Right atrium auricular region (tissue), 2 donors: ENCODE data around the gene SBK3. TPM values are rescaled to one million over a fixed set of nuclear protein-coding genes. Genes with fewer than 3 reads are reported as not detected.

Experiments
- DNase-seq: peaks from one replicate; pipeline ENCODE4 v3.0.0-alpha.2; 2019; ENCODE audit warnings: low spot score
- H3K27ac ChIP-seq, 2 donors: fragments of 200-600 bp; sonication (generic); 1 replicate in 1 of 2; 2 replicates in 1 of 2; pipeline ENCODE4 v1.5.1; 2016 to 2019
- H3K27me3 ChIP-seq, 2 donors: fragments of 200-600 bp; sonication (generic); one replicate each; pipeline versions ENCODE4 v1.5.1 to v1.6.0; 2017 to 2019
- H3K36me3 ChIP-seq: fragments of 200-600 bp; sonication (generic); one replicate; pipeline ENCODE4 v1.5.1; 2016
- H3K4me1 ChIP-seq, 2 donors: fragments of 200-600 bp; sonication (generic); one replicate each; pipeline versions ENCODE4 v1.5.1 to v1.6.0; 2017 to 2019
- H3K4me3 ChIP-seq, 2 donors: fragments of 200-600 bp; sonication (generic); 1 replicate in 1 of 2; 2 replicates in 1 of 2; pipeline ENCODE4 v1.5.1; 2017 to 2019; ENCODE audit warnings: mild to moderate bottlenecking in 1 of 2, moderate library complexity in 1 of 2
- H3K9me3 ChIP-seq, 2 donors: fragments of 200-600 bp; sonication (generic); one replicate each; pipeline ENCODE4 v1.5.1; 2019
- total RNA-seq, 2 donors: library from RNA; depleted of rRNA; stranded (reverse); fragments of >200 nt; gene quantifications; one replicate each; pipeline ENCODE4 v1.1.0, GENCODE V29; 2016
- TF ChIP-seq, protein P1 (sequence below), 2 donors: fragments of 200-600 bp; sonication (generic); IDR thresholded peaks; one replicate each; pipeline ENCODE4 v1.5.1; 2019; ENCODE audit warnings: antibody characterized with exemption in 2 of 2

SBK3 gene
- total RNA-seq, 2 donors from 2014 or later: 97.5 to 103 TPM

GRCh38 chr19:55559684-55560083 is 14.3 kb upstream of the SBK3 start:
- Histone ChIP-seq H3K36me3 (no peaks in the 10 kb centered on the region), H3K4me1 (no peaks in the 10 kb centered on the region), H3K27me3 (no peaks in the 10 kb centered on the region), H3K4me3 (no peak overlapping the region), H3K27ac (no peak overlapping the region), H3K9me3 (no peaks in the 10 kb centered on the region)
- TF ChIP-seq, protein P1, sequence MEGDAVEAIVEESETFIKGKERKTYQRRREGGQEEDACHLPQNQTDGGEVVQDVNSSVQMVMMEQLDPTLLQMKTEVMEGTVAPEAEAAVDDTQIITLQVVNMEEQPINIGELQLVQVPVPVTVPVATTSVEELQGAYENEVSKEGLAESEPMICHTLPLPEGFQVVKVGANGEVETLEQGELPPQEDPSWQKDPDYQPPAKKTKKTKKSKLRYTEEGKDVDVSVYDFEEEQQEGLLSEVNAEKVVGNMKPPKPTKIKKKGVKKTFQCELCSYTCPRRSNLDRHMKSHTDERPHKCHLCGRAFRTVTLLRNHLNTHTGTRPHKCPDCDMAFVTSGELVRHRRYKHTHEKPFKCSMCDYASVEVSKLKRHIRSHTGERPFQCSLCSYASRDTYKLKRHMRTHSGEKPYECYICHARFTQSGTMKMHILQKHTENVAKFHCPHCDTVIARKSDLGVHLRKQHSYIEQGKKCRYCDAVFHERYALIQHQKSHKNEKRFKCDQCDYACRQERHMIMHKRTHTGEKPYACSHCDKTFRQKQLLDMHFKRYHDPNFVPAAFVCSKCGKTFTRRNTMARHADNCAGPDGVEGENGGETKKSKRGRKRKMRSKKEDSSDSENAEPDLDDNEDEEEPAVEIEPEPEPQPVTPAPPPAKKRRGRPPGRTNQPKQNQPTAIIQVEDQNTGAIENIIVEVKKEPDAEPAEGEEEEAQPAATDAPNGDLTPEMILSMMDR (IDR thresholded peaks at IDR 0.05): no peak
- no peak for DNase-seq

DNA sequence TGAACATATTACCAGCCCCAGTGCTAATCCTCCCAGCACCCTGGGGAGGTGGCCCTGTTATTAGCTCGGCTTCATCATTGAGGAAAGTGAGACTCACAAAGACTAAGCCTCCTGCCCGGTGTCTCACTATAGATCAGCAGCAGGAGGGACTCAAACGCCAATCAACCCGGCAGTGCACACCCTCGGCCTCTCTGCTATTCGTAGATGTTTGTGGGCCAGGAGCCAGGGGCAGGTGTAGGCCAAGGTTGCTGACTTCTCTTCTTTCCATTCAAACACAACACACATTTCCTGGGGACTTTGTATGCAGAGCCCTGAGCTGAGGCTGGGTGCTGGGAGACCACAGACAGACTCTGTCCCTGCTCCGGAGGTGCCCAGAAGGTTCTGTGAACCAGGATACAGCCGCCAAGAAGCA is 9.4 kb upstream of the SBK3 start:
- Histone ChIP-seq H3K27ac (no peak overlapping the region), H3K27me3 (no peaks in the 10 kb centered on the region), H3K36me3 (no peaks in the 10 kb centered on the region), H3K4me3 (no peak overlapping the region), H3K4me1 (peaks cover 0 to 7% of the 10 kb centered on the region in 2 donors), H3K9me3 (no peaks in the 10 kb centered on the region)
- no peak for DNase-seq
- TF ChIP-seq, protein P1 (IDR thresholded peaks at IDR 0.05): no peak

- Histone ChIP-seq H3K4me1 (peaks cover 0 to 11% of the 10 kb centered on the region in 2 donors), H3K4me3 (no peak overlapping the region), H3K9me3 (no peaks in the 10 kb centered on the region), H3K36me3 (no peaks in the 10 kb centered on the region), H3K27me3 (no peaks in the 10 kb centered on the region), H3K27ac (no peak overlapping the region)
- TF ChIP-seq, protein P1 (IDR thresholded peaks at IDR 0.05): no peak
- DNase-seq: no peak
Observed at GRCh38 chr19:55554302-55554701, 9.0 kb upstream of the SBK3 start.

DNA sequence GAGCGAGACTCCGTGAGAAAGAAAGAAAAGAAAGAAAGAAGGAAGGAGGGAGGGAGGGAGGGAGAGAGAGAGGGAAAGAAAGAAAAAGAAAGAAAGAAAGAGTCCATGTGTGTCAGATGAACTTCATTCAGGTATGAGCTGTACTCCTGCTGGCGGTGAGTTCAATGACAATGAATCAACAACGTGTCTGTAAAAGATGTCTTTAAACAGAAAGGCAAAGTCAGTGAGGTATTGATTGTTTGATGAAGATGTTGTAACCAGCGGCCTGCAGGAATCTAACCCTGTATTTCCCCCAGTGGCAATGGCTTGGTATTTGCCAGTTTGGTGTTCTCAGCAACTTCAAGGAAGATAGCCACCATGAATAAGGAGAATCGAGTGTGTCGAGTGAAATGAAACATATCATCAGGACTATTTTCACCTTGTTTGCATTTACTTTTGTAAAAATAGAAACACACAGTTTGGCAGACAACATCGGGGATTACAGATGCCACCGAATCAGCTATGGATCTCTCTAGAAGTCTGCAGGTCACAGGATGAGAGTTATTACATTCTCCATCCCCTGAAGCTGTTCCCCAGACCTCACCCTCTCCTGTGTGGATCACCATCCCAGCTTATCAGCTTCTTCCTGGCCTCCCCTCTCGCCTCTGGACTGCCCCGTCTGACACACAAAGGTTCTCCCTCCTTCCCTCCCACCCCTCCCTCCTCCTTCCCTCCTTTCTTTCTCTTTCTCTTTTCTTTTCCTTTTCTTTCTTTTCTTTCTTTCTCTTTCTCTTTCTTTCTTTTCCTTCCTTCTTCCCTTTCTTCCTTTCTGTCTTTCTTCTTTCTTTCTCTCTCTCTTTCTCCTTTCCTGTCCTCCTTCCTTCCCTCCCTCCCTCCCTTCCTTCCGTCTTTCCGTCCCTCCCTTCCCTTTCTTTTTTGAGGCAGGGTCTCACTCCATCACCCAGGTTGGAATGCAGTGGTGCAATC is 8.2 kb upstream of the SBK3 start:
- no peak for DNase-seq
- H3K27me3 ChIP-seq: no peaks in the 10 kb centered on the region
- no peaks in the 10 kb centered on the region for H3K9me3 ChIP-seq
- no peak overlapping the region for H3K4me3 ChIP-seq
- TF ChIP-seq, protein P1 (IDR thresholded peaks at IDR 0.05): no peak
- no peaks in the 10 kb centered on the region for H3K36me3 ChIP-seq
- no peak overlapping the region for H3K27ac ChIP-seq
- H3K4me1 ChIP-seq: peaks cover 0 to 17% of the 10 kb centered on the region in 2 donors

DNA sequence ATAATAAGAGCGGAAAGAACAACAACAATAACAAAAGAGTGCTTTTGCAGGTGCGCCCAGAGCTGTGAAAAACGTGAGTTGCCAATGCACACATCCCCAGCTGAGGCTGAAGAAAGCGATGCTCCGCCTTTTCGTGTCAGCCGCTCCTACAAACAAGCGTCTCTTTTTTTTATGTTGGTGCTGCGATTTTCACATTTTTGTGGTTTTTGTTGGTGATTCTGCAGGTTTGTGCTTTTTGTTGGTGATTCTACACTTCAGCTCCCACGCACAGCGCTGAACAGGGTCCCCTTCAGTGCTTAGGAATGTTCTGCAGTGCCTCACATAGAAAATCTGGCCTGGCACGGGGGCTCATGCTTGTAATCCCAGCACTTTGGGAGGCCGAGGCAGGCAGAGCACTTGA is 7.3 kb upstream of the SBK3 start:
- TF ChIP-seq, protein P1 (IDR thresholded peaks at IDR 0.05): no peak
- H3K4me1 ChIP-seq: peaks cover 0 to 24% of the 10 kb centered on the region in 2 donors
- no peak for DNase-seq

More for the DNA sequence above, 7.3 kb upstream of the SBK3 start:
- Histone ChIP-seq H3K9me3 (no peaks in the 10 kb centered on the region), H3K27me3 (no peaks in the 10 kb centered on the region), H3K4me3 (no peak overlapping the region), H3K27ac (no peak overlapping the region), H3K36me3 (no peaks in the 10 kb centered on the region)
